DOHH2 (cell line): ENCODE results near the gene CCT6B.

Experiments
- H3F3A ChIP-seq: fragments of 200-600 bp; sonication (generic), shearing (Covaris generic); 2 replicates; pipeline ENCODE4 v1.6.0; 2016; ENCODE audit warnings: antibody characterized with exemption, mild to moderate bottlenecking; ENCODE audit not compliant: control insufficient read depth, insufficient read depth
- H3K27ac ChIP-seq: fragments of 200-600 bp; sonication (generic); 2 replicates; pipeline ENCODE4 v1.5.1; 2014; ENCODE audit warnings: low read depth, mild to moderate bottlenecking, low read length, moderate library complexity
- H3K27me3 ChIP-seq: fragments of 200-600 bp; sonication (generic); 2 replicates; pipeline ENCODE4 v1.6.1; 2014; ENCODE audit warnings: mild to moderate bottlenecking, low read length, mixed read lengths; ENCODE audit not compliant: control insufficient read depth
- H3K36me3 ChIP-seq: fragments of 200-600 bp; sonication (generic); 2 replicates; pipeline ENCODE4 v1.6.1; 2014; ENCODE audit warnings: mild to moderate bottlenecking, low read length, moderate library complexity, mixed read lengths; ENCODE audit not compliant: control insufficient read depth
- H3K4me1 ChIP-seq: fragments of 200-600 bp; sonication (generic); 2 replicates; pipeline ENCODE4 v1.6.1; 2014; ENCODE audit warnings: mild to moderate bottlenecking, low read length, mixed read lengths; ENCODE audit not compliant: control insufficient read depth
- H3K4me2 ChIP-seq: fragments of 200-600 bp; sonication (generic); 2 replicates; pipeline ENCODE4 v1.6.0; 2014; ENCODE audit warnings: mild to moderate bottlenecking, low read length, moderate library complexity
- H3K4me3 ChIP-seq: fragments of 200-600 bp; sonication (generic); 2 replicates; pipeline ENCODE4 v1.5.1; 2014; ENCODE audit warnings: mild to moderate bottlenecking, low read length, mixed read lengths
- H3K79me2 ChIP-seq: fragments of 200-600 bp; sonication (generic); 2 replicates; pipeline ENCODE4 v1.6.1; 2014; ENCODE audit warnings: mild to moderate bottlenecking, low read length, mixed read lengths; ENCODE audit not compliant: control insufficient read depth
- H3K9me2 ChIP-seq: fragments of 200-600 bp; sonication (generic); replicated peaks from 2 replicates; pipeline ENCODE4 v1.6.1; 2014; ENCODE audit warnings: mild to moderate bottlenecking, low read length, mixed read lengths; ENCODE audit not compliant: control insufficient read depth
- H3K9me3 ChIP-seq: fragments of 200-600 bp; sonication (generic); 2 replicates; pipeline ENCODE4 v1.6.1; 2014; ENCODE audit warnings: antibody characterized with exemption, low read length, mixed read lengths; ENCODE audit not compliant: control insufficient read depth, insufficient read depth
- H4K20me1 ChIP-seq: fragments of 200-600 bp; sonication (generic); 2 replicates; pipeline ENCODE4 v1.6.0; 2014; ENCODE audit warnings: low read depth, mild to moderate bottlenecking, antibody characterized with exemption, low read length, moderate library complexity; ENCODE audit not compliant: control insufficient read depth, insufficient read depth
- EZH2phosphoT487 ChIP-seq: fragments of 200-600 bp; sonication (generic); IDR thresholded peaks from 2 replicates; pipeline ENCODE4 v1.6.1; 2017; ENCODE audit warnings: borderline replicate concordance, mild to moderate bottlenecking, antibody characterized with exemption, low read length, moderate library complexity, mixed read lengths
- TF ChIP-seq, protein P1 (sequence below): fragments of 200-600 bp; sonication (generic); IDR thresholded peaks from one replicate; pipeline ENCODE4 v1.5.1; 2014; ENCODE audit warnings: antibody characterized with exemption, mild to moderate bottlenecking, low read depth, low read length; ENCODE audit not compliant: poor library complexity, severe bottlenecking

Gene CCT6B

DNA sequence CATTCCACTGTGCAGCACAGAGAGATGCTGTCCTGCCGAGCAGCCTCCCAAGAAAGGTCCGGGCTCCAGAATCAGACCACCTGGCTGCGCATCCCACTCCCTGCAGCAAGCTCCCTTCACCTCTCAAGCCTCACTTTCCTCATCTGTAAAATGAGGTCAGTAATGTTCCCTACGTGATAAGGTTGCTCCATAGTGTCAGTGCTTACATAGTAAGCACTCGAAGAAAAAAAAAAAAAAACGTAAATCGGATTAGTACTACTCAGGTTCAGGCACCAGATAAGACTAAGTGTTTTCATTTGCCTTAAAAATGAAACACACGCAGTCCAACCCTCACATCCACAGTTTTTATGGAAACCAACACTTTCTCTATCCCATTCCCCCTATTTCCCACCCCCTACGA is 76.7 kb downstream of the CCT6B start:
- no peaks in the 10 kb centered on the region for H3K36me3 ChIP-seq

DNA sequence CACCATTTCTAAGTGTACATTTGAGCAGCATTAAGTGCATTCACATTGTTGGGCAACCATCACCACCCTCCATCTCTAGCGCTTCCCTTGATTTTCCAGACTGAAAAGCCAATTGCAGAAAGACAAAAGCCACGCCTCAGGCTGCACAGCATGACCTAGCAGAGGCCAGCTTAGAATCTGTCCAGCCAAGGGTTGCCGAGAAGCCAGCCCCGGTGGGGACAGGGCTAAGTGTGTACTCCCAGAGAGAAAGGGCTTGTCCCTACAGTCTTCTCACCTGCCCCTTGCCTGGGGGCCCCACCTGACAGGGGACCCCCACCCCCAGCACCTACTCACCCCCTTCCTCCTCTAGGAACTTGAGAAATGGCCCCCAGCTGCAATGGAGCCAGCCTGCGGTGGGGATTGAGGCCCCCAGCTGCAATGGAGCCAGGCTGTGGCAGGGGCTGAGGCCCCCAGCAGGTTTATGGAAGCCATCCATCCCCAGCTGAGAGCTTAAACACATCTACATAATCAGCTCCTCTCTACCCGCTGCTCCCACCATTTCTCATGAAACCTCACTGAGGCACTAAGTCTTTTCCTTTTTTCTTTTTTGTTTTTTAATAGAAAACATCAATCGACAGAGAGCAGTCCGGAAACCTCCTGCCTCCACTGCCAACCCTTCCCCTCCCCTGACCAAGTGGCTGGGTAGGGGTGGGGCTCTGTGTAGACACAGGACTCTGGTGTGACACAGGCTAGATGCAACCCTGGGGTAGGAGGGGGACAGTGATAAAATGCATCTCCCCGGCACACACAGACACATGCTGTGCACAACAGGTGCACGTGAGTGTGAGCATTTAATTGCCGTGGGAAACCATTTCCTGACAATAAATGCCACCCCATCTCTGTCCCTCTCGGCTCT is 77.9 kb downstream of the CCT6B start:
- H3K79me2 ChIP-seq = no peaks in the 10 kb centered on the region
- no peak overlapping the region for H3K4me2 ChIP-seq
- H3F3A ChIP-seq = no peaks in the 10 kb centered on the region
- no peaks in the 10 kb centered on the region for H4K20me1 ChIP-seq
- no peak overlapping the region for H3K4me3 ChIP-seq
- TF ChIP-seq, protein P1, sequence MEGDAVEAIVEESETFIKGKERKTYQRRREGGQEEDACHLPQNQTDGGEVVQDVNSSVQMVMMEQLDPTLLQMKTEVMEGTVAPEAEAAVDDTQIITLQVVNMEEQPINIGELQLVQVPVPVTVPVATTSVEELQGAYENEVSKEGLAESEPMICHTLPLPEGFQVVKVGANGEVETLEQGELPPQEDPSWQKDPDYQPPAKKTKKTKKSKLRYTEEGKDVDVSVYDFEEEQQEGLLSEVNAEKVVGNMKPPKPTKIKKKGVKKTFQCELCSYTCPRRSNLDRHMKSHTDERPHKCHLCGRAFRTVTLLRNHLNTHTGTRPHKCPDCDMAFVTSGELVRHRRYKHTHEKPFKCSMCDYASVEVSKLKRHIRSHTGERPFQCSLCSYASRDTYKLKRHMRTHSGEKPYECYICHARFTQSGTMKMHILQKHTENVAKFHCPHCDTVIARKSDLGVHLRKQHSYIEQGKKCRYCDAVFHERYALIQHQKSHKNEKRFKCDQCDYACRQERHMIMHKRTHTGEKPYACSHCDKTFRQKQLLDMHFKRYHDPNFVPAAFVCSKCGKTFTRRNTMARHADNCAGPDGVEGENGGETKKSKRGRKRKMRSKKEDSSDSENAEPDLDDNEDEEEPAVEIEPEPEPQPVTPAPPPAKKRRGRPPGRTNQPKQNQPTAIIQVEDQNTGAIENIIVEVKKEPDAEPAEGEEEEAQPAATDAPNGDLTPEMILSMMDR = no peak
- TF ChIP-seq EZH2phosphoT487 = no peak
- no peaks in the 10 kb centered on the region for H3K4me1 ChIP-seq
- no peaks in the 10 kb centered on the region for H3K9me3 ChIP-seq
- H3K9me2 ChIP-seq = no peaks in the 10 kb centered on the region
- H3K27me3 ChIP-seq = peaks cover 16% of the 10 kb centered on the region; the same call in 1 of the 2 replicates
- no peaks in the 10 kb centered on the region for H3K36me3 ChIP-seq
- H3K27ac ChIP-seq = no peak overlapping the region

More for the DNA sequence above, 76.7 kb downstream of the CCT6B start:
- no peaks in the 10 kb centered on the region for H3K4me1 ChIP-seq
- H3K27ac ChIP-seq = no peak overlapping the region
- TF ChIP-seq, protein P1 = no peak
- TF ChIP-seq EZH2phosphoT487 = no peak
- no peaks in the 10 kb centered on the region for H3K9me3 ChIP-seq
- H3K4me3 ChIP-seq = no peak overlapping the region
- no peaks in the 10 kb centered on the region for H3K9me2 ChIP-seq
- peaks cover 9% of the 10 kb centered on the region; the same call in 1 of the 2 replicates for H3K27me3 ChIP-seq
- H3K4me2 ChIP-seq = no peak overlapping the region
- no peaks in the 10 kb centered on the region for H4K20me1 ChIP-seq
- no peaks in the 10 kb centered on the region for H3K79me2 ChIP-seq
- H3F3A ChIP-seq = no peaks in the 10 kb centered on the region

DNA sequence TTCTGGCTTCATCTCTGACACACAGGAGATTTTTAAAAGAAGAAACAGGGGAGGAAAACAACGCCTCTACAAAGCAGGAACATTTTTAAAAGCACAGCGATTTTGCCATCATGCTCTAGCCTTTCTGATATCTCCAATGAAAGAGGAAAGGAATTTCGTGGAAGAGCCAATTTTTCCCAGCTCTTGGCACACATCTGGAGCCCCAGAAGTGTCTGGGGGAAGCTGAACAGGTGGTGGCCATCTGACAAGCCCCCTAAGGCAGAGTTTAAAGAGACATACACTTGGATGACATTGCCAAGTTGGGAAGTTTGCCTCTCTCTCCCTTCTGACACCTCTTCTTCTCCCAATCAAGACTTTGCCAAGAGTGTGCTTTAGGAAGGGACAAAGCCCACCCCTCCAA is 82.1 kb downstream of the CCT6B start:
- Histone ChIP-seq H3K36me3 (no peaks in the 10 kb centered on the region), H3K4me1 (no peaks in the 10 kb centered on the region), H3K9me3 (no peaks in the 10 kb centered on the region), H3F3A (no peaks in the 10 kb centered on the region), H3K9me2 (no peaks in the 10 kb centered on the region), H3K27me3 (0 out of 2 replicates have a peak, but pooled peaks cover 10% of the 10 kb centered on the region), H3K4me3 (no peak overlapping the region), H3K79me2 (no peaks in the 10 kb centered on the region), H3K27ac (no peak overlapping the region), H4K20me1 (no peaks in the 10 kb centered on the region), H3K4me2 (no peak overlapping the region)
- TF ChIP-seq EZH2phosphoT487 = no peak
- TF ChIP-seq, protein P1 = no peak
